HuH-7.5 (cell line): ENCODE measurements around the gene AKAIN1.

Experiments
- DNase-seq: peaks from one replicate; pipeline ENCODE4 v3.0.0; 2011; ENCODE audit warnings: low spot score

AKAIN1 gene

DNA sequence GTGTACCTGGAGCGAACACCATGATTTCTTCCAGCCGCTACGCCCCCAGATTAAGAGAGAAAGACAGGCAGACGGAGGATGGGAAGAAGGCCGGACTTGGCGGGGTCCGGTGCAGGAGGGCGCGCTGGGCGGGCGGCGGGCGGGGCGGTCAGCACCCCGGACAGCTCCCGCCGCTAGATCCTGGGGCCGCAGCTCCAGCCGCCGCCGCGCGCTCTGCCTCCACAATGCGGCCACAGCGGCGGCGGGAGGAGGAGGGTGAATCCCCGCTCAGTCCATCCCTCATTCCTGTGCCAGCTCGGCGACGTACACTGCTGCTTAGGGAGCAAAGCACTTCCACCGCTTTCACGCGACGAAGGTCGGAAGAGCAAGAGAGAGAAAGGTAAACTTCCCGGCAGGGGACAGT is at the start of gene AKAIN1:
Gene AKAIN1, minus strand, starts transcription at position 226 of the 403 bp plus-strand sequence. Its CDS starts 204 bp downstream, at position 22.
- no peak for DNase-seq

DNA sequence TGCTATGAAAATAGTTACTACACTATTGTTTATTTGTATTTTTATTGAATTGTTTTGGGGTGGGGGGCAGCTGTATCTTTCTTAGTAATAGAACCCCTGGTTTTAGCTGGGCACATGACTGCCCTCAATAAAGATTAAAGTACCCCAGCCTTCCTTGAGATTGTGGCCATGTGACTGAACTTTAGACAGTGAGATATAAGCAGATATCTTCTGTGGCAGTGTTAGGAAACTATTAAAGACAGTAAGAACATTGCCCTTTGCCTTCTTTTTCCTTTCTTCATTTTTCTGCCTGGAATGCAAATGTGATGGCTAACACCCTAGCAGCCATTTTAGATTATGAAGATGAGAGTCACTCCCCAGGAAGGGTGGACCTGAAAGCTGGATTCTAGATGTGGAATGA is 47.9 kb upstream of the AKAIN1 start:
- no peak for DNase-seq

GRCh38 chr18:5239447-5239846 is 42.4 kb upstream of the AKAIN1 start:
- no peak for DNase-seq

DNA sequence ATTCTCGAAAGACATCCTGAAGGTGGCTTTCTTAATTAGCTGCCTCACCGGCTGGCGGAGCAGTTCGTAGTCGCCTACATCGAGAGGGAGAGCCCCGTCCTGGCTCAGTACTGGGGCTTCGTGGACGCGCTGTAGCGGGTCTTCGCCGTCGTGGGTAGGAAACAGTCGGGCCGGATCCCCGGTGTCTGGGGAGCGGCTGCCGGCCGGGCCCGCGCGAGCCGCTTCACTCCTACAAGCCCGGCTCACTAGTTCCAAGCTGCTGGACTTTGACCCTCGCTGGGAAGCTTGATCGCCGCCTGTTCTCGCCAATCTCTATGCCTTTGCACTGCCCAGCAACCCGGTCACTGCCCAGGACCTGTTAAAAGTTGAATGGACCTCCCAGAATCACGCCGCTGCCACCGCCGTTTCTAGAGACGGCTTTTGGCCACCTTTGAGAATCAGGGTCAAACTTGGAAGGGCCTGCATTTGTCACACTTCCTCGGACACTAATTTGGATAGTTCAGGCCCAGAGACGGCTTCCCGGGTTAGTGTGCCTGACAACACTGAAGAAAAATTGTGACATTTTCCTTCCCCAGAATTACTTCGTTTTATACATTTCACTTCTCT is 41.4 kb upstream of the AKAIN1 start:
- DNase-seq = peak; percentile 38

DNA sequence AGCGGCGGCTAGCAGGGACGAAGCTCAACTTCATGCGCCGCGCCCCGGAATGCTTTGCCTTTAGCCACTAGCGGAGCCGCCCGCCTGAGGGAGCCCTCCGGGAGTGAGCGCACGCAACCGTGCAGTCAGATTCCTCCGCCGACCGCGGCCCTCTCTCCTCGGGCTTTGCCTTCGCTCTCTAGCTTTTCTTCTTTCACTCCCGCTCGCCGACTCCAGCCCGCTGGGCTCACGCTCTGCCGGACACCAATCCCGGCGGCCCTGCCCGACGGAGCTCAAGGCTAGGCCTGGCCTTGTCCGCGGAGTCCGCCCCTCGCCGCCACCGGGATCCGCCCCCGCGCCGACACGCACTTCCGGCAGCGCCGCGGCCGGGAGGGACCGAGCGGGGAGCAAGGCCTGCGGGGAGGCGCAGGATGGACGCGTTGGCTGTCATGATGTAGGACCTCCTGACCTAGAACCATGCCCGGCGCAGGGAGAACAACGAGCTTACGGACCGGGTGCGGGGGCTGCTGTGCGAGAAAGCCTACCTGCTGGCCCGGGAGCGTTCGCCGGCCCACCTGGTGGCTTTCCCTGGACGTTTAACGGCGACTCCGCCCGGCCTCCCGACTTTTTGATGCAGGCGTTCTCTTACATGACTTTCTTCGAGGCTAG is 40.8 kb upstream of the AKAIN1 start:
- peak; percentile 52 for DNase-seq

GRCh38 chr18:5237083-5237722 is 40.1 kb upstream of the AKAIN1 start:
- DNase-seq = peak; percentile 6

DNA sequence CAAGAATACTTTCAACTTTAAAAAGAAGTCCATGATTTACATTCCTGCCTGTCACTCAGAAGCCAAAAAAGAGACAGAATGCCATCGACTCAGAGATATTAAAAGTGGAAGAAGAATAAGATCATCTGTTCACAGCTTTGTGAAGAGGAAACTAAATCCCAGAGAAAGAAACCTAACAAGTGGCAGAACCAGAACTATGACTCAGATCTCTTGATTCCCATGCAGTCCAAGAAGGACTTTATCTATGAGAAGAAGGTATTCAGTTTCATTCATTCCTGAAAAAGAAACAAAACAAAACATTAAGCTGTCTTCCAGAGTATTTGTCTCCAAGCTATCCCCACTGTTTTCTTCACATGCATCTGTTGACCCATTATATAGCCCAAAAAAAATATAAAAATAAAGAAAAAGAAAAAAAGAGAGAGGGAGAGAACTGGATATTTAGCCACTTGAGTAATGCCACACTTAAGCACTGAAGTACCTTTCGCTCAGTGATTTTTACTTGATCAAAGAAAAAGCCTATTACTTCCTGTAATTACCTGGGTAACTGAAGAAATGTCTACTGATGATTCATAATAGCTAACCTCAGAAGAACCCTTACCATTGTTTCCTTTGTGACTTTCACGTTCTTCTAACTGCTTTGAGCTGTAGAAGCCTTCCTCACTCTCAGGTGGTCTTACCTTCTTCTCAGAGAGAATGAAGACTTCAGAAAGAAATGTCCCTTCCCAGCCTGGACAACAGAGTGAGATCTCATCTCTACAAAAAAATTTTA is 17.7 kb upstream of the AKAIN1 start:
- DNase-seq = no peak

- DNase-seq = no peak
These were observed 10.6 kb upstream of the AKAIN1 start for GRCh38 chr18:5207471-5208150.

GRCh38 chr18:5198311-5198710 is 1.3 kb upstream of the AKAIN1 start:
- DNase-seq = no peak

DNA sequence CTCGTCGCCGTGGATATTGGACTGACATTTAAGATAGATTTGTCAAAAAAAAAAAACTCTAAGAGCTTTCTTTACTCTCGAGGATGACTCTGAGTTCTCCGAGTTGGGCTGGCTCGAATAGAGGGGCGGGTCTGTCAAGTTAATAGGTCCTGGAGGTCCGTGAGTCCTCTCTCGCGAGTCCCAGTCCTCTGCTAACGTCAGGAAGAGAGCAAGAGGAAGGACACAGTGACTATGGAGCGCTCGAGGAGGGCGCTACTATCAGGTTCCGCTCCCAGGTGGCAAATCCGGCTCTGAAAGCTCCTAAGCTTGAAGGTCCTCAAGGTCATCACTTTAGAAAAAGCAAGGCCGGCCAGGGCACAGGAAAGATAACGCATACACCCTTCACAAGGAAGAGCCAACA is 404 bp upstream of the AKAIN1 start:
- no peak for DNase-seq

GRCh38 chr18:5196253-5197031 is 615 bp downstream of the AKAIN1 start:
- DNase-seq = no peak

DNA sequence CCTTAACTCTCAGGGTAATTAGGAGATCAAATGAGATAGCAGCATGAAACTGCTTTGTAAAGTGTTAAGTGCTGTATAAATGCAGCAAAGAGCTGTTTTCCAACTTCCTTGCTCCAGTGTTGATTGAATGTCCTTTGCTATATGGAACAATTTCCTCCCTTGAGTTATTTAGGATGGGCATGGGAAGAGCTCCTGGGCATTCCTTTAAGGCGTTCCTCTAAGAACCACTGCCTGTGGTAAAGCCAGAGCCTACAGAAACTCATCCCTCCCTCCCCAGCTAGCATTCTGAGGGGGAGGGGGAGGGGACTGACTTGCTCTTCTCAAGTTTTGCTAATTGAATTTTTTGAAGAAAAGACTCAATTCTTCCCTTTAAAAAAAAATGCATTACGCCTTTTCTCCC is 1.4 kb downstream of the AKAIN1 start:
- DNase-seq = no peak

DNA sequence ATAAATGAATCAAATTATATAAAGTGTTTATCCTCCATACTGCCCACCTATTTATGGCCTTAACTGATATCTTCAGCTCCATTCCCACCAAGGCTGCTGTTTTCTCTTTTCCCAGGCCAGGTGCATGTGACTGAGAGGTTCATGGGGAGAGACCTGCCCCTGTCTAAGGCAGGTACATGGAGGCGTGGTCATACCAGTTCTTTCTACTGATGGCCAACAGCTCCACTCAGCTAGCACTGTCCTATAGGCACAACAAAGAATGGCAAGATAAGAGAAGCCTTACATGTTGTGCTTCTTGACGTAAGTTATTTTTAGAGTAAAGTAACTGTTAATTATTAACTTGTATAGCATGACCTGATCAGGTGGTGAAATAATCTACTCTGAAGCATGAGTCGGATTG is 16.8 kb downstream of the AKAIN1 start:
- DNase-seq = no peak

DNA sequence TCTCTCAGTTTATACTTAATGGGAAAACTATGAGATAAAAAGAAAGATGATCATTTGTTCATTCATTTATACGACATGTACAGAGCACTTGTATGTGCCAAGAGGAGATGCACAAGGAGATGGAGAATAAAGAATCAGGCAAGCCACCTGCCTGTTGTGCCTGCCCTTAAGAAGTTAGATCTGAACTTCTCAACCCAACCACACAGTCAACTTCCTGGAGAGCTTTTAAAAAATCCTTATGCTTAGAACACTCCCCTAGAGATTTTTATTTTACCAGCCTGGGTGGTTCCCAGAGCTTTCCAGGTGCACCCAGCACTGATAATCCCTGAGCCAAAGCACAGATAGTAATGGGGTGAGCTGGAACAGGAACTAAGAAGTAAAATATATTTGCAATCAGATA is 18.5 kb downstream of the AKAIN1 start:
- no peak for DNase-seq

DNA sequence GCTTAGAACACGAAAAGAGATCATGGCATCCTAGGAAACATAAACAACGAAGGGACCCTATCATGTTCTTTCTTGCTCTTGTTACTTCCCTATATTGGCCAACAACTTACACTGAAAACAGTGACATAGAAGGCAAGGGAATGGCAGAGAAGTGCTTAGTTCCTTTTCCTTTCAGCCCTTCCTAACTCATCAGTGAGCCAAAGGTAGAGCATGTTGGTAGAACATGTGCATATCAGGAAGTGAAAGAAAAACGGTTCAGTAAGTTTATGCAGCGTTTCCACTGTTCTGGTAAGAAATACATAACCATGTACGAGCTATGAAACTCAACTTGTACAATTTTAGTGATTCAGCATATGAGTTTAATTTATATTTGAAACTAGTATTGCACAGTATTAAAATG is 21.7 kb downstream of the AKAIN1 start:
- DNase-seq = no peak

GRCh38 chr18:5173646-5174045 is 23.4 kb downstream of the AKAIN1 start:
- DNase-seq = no peak

- no peak for DNase-seq
These were observed 23.8 kb downstream of the AKAIN1 start for GRCh38 chr18:5173236-5173635.

GRCh38 chr18:5167831-5168230 is 29.2 kb downstream of the AKAIN1 start:
- no peak for DNase-seq

GRCh38 chr18:5166606-5167280 is 30.3 kb downstream of the AKAIN1 start:
- no peak for DNase-seq

DNA sequence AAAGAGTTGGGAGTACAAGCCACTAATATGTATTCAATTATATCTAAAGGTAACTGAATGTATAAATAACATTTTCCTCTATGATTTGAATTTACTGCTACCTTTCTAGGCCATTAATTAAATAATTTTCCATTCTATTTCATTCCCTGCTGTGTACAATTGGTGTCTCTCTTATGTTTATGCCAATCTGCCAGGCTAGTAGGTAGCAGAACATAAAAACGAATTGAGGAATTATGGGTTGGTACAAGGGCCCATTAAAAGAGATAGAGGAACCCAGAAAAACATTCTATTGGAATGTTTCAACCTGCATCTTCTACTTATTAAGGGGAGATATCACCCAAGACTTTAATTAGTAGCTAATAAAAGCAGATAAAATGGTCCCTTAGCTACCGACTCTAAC is 32.2 kb downstream of the AKAIN1 start:
- DNase-seq = no peak

GRCh38 chr18:5162111-5162510 is 34.9 kb downstream of the AKAIN1 start:
- no peak for DNase-seq
